Heart left ventricle (tissue), 16 donors: ENCODE results near the gene CDH18. TPM values are rescaled to one million over a fixed set of nuclear protein-coding genes. Genes with fewer than 3 reads are reported as not detected.

Experiments
- ATAC-seq, 4 donors: fragments of 200-7000 bp; cut with Tn5 transposase; one replicate each; pipeline ENCODE4 v1.9.1; 2020 to 2022; ENCODE audit warnings: moderate library complexity in 4 of 4, mild to moderate bottlenecking in 3 of 4, moderate number of reproducible peaks in 1 of 4
- DNase-seq, 5 donors: peaks; one replicate each; pipeline ENCODE4 v3.0.0-alpha.2; 2020
- H3K27ac ChIP-seq, 12 donors: fragments of 200-600 bp; sonication (generic) in 4 of 12; one replicate each; pipeline versions ENCODE4 v1.5.0 to v1.8.0; 2016 to 2022; ENCODE audit warnings: mild to moderate bottlenecking in 2 of 12
- H3K27me3 ChIP-seq, 9 donors: fragments of 200-600 bp; sonication (generic) in 2 of 9; one replicate each; pipeline versions ENCODE4 v1.5.1 to v1.8.0; 2016 to 2022; ENCODE audit warnings: mild to moderate bottlenecking in 3 of 9
- H3K36me3 ChIP-seq, 9 donors: fragments of 200-600 bp; sonication (generic) in 2 of 9; one replicate each; pipeline versions ENCODE4 v1.5.0 to v1.8.0; 2018 to 2022; ENCODE audit warnings: mild to moderate bottlenecking in 2 of 9
- H3K4me1 ChIP-seq, 12 donors: fragments of 200-600 bp; sonication (generic) in 4 of 12; one replicate each; pipeline versions ENCODE4 v1.5.0 to v1.8.0; 2016 to 2022; ENCODE audit warnings: mild to moderate bottlenecking in 3 of 12
- H3K4me3 ChIP-seq, 12 donors: fragments of 200-600 bp; sonication (generic) in 4 of 12; one replicate each; pipeline versions ENCODE4 v1.5.0 to v1.8.0; 2017 to 2022; ENCODE audit warnings: mild to moderate bottlenecking in 9 of 12, moderate library complexity in 4 of 12
- H3K9me3 ChIP-seq, 12 donors: fragments of 200-600 bp; sonication (generic) in 4 of 12; one replicate each; pipeline versions ENCODE4 v1.5.0 to v1.8.0; 2016 to 2022; ENCODE audit warnings: mild to moderate bottlenecking in 1 of 12
- POLR2A ChIP-seq, 2 donors: fragments of 450-650 bp; IDR thresholded peaks; one replicate each; pipeline ENCODE4 v1.6.1; 2017; ENCODE audit warnings: antibody characterized with exemption in 2 of 2, mild to moderate bottlenecking in 2 of 2, moderate library complexity in 2 of 2
- WGBS, 4 donors: extraction: QIAGEN DNeasy Blood & Tissue Kit in 2 of 4; methylation state at CpG; one replicate each; pipeline versions ENCODE4 v1.1.5 to v1.1.7; 2013 to 2018; 5-methylcytosine and 5-hydroxymethylcytosine counted together
- intact Hi-C, 10 donors: fragments of 100-400 bp; cut with DNase I; formaldehyde crosslinking; loops; one replicate each; pipeline versions ENCODE4 v1.11.1 to v1.14.2; 2022
- polyA plus RNA-seq, 2 donors: library from polyadenylated mRNA; stranded (reverse); fragments of 200-250 nt; gene quantifications; one replicate each; pipeline ENCODE4 v1.2.3, GENCODE V29; 2013
- total RNA-seq, 9 donors: library from RNA; depleted of rRNA in 2 of 9; stranded (reverse); fragments of >200 nt in 2 of 9; fragmentation: NEBNext Ultra II Directional in 3 of 9; extraction: Animal tissue kit (Norgen Biotek cat#: 25700) in 3 of 9; gene quantifications; one replicate each; pipeline versions ENCODE4 v1.1.0 to v1.2.4, GENCODE V29; 2016 to 2023
- TF ChIP-seq, protein P1 (sequence below), 12 donors: fragments of 200-600 bp; sonication (generic) in 4 of 12; IDR thresholded peaks; one replicate each; pipeline versions ENCODE4 v1.5.0 to v1.8.0; 2018 to 2022; ENCODE audit warnings: antibody characterized with exemption in 12 of 12, mild to moderate bottlenecking in 5 of 12
- donor health status: ischemic (EF 13 %, LVEDD 7.1; RV severe dilation, severe dysfunction).
- donor health status: healthy with polysubstance abuse.
- donor health status: DM: no; HTN: yes; CAD: no.
- donor health status: DM: no; HTN: no; CAD: no.
- donor health status: ischemic (EF 25% LVEDD 6.9; RV normal size, moderate dysfunction).
- donor health status: ischemic (EF 25% LVEDD 5.7; RV mildly dilated, moderate dysfunction).
- donor health status: healthy.
- donor health status: DM: yes; HTN: yes; CAD: no.
- donor health status: ischemic (EF 35%, LVEDD 5.7; RV mildly dilated, moderate dysfunction).
- donor health status: nonischemic (EF 11% LVEDD 7.7; RV severe dilation, severe dysfunction).
- donor health status: DM: yes; HTN: yes; CAD: no.
- donor health status: PGD.
- donor health status: ischemic (EF 29% LVEDD 5.4; RV normal size, mild dysfunction).
- donor health status: nonischemic (EF 23%, LVEDD 6.1; RV moderate dilation, normal function).

The CDH18 gene
- total and polyA plus RNA-seq, 11 donors = 0.75 TPM; not detected in 10

GRCh38 chr5:19608444-19609002 is 379.5 kb downstream of the CDH18 start:
- Histone ChIP-seq H3K27ac (no peak overlapping the region), H3K27me3 (no peaks in the 10 kb centered on the region), H3K4me1 (no peaks in the 10 kb centered on the region), H3K9me3 (no peaks in the 10 kb centered on the region), H3K36me3 (no peaks in the 10 kb centered on the region), H3K4me3 (no peak overlapping the region)
- no peak for DNase-seq
- intact Hi-C loops = no loop called here
- 18 to 29% (median 27%) methylated on average over 1 of the region's 1 CpG for WGBS, 4 donors
- no peak for TF ChIP-seq POLR2A (IDR thresholded peaks at IDR 0.05)
- TF ChIP-seq, protein P1, sequence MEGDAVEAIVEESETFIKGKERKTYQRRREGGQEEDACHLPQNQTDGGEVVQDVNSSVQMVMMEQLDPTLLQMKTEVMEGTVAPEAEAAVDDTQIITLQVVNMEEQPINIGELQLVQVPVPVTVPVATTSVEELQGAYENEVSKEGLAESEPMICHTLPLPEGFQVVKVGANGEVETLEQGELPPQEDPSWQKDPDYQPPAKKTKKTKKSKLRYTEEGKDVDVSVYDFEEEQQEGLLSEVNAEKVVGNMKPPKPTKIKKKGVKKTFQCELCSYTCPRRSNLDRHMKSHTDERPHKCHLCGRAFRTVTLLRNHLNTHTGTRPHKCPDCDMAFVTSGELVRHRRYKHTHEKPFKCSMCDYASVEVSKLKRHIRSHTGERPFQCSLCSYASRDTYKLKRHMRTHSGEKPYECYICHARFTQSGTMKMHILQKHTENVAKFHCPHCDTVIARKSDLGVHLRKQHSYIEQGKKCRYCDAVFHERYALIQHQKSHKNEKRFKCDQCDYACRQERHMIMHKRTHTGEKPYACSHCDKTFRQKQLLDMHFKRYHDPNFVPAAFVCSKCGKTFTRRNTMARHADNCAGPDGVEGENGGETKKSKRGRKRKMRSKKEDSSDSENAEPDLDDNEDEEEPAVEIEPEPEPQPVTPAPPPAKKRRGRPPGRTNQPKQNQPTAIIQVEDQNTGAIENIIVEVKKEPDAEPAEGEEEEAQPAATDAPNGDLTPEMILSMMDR (IDR thresholded peaks at IDR 0.05) = peak in 2 of 12 donors; percentile 13 to 18
- ATAC-seq = no peak

GRCh38 chr5:19605846-19606407 is 382.1 kb downstream of the CDH18 start:
- WGBS, 4 donors = 77 to 84% (median 80%) methylated on average over 3 of the region's 3 CpGs
- intact Hi-C loops = no loop called here
- H3K9me3 ChIP-seq = peaks cover 0 to 18% (median 7%) of the 10 kb centered on the region in 12 donors
- H3K4me1 ChIP-seq = no peaks in the 10 kb centered on the region
- H3K27ac ChIP-seq = no peak overlapping the region
- no peak overlapping the region for H3K4me3 ChIP-seq
- no peak for ATAC-seq
- no peak for TF ChIP-seq POLR2A (IDR thresholded peaks at IDR 0.05)
- TF ChIP-seq, protein P1 (IDR thresholded peaks at IDR 0.05) = no peak
- H3K36me3 ChIP-seq = no peaks in the 10 kb centered on the region
- no peaks in the 10 kb centered on the region for H3K27me3 ChIP-seq
- no peak for DNase-seq

- ATAC-seq = no peak
- Histone ChIP-seq H3K27ac (no peak overlapping the region), H3K36me3 (no peaks in the 10 kb centered on the region), H3K27me3 (no peaks in the 10 kb centered on the region), H3K4me3 (no peak overlapping the region), H3K9me3 (peaks cover 0 to 9% (median 0%) of the 10 kb centered on the region in 12 donors), H3K4me1 (no peaks in the 10 kb centered on the region)
- DNase-seq = no peak
- TF ChIP-seq, protein P1 (IDR thresholded peaks at IDR 0.05) = no peak
- no peak for TF ChIP-seq POLR2A (IDR thresholded peaks at IDR 0.05)
- WGBS, 4 donors = 30 to 31% (median 31%) methylated on average over 2 of the region's 2 CpGs
- intact Hi-C loops = no loop called here
Measured at GRCh38 chr5:19584131-19584530, 403.9 kb downstream of the CDH18 start.

- ATAC-seq (no peak), DNase-seq (no peak)
- WGBS, 4 donors = 67 to 80% (median 75%) methylated on average over 3 of the region's 3 CpGs
- TF ChIP-seq, protein P1 (IDR thresholded peaks at IDR 0.05) = no peak
- TF ChIP-seq POLR2A (IDR thresholded peaks at IDR 0.05) = no peak
- Histone ChIP-seq H3K27me3 (no peaks in the 10 kb centered on the region), H3K9me3 (peaks cover 0 to 5% (median 0%) of the 10 kb centered on the region in 12 donors), H3K36me3 (no peaks in the 10 kb centered on the region), H3K4me1 (no peaks in the 10 kb centered on the region), H3K4me3 (no peak overlapping the region), H3K27ac (no peak overlapping the region)
- intact Hi-C loops = no loop called here
Measured at GRCh38 chr5:19577882-19578281, 410.1 kb downstream of the CDH18 start.
